Nephron (organoid): Measurements from ENCODE around the gene DIS3L2.
A peak's percentile ranks its signal among the peaks of the same experiment; 100 is the strongest.

Experiments
- H3K27ac Mint-ChIP-seq, 3 experiments: 2 replicates each; pipeline ENCODE4 v1.8.0; 2020; ENCODE audit warnings: mixed read lengths in 3 of 3, mild to moderate bottlenecking in 2 of 3, moderate library complexity in 1 of 3
- H3K27me3 Mint-ChIP-seq: 2 replicates; pipeline ENCODE4 v1.8.0; 2021; ENCODE audit warnings: low read depth, mild to moderate bottlenecking, moderate library complexity, mixed read lengths
- H3K36me3 Mint-ChIP-seq: 2 replicates; pipeline ENCODE4 v1.8.0; 2020; ENCODE audit warnings: low read depth, mixed read lengths
- H3K4me1 Mint-ChIP-seq: 2 replicates; pipeline ENCODE4 v1.8.0; 2020; ENCODE audit warnings: mixed read lengths
- H3K4me3 Mint-ChIP-seq, 3 experiments: 2 replicates each; pipeline ENCODE4 v1.8.0; 2020; ENCODE audit warnings: mild to moderate bottlenecking in 3 of 3, mixed read lengths in 3 of 3, moderate library complexity in 2 of 3
- H3K9me3 Mint-ChIP-seq: 2 replicates; pipeline ENCODE4 v1.8.0; 2020; ENCODE audit warnings: mixed read lengths
- CTCF ChIP-seq, 3 experiments: fragments of 200-600 bp; sonication (generic); IDR thresholded peaks; one replicate each; pipeline ENCODE4 v1.5.0; 2021; ENCODE audit warnings: antibody characterized with exemption in 3 of 3; ENCODE audit not compliant: unreplicated experiment in 3 of 3

The DIS3L2 gene

GRCh38 chr2:231931481-231931915, 30.0 kb upstream of the DIS3L2 start:
- Mint-ChIP-seq H3K36me3 (no peaks in the 10 kb centered on the region), H3K4me1 (peaks cover 50% of the 10 kb centered on the region), H3K4me3 (no peak overlapping the region), H3K27me3 (peaks cover 59% of the 10 kb centered on the region), H3K27ac (no peak overlapping the region), H3K9me3 (no peaks in the 10 kb centered on the region)
- no peak for TF ChIP-seq CTCF (IDR thresholded peaks at IDR 0.05; ENCODE audit: unreplicated experiment in 3 of 3)

- no peak overlapping the region for H3K4me3 Mint-ChIP-seq
- H3K27ac Mint-ChIP-seq = no peak overlapping the region
Measured at GRCh38 chr2:231932711-231932970, 28.9 kb upstream of the DIS3L2 start.

GRCh38 chr2:231932985-231933915, 28.3 kb upstream of the DIS3L2 start:
- peak overlapping the region in 1 of 3 experiments; percentile 73 for H3K27ac Mint-ChIP-seq
- H3K9me3 Mint-ChIP-seq = no peaks in the 10 kb centered on the region
- no peaks in the 10 kb centered on the region for H3K36me3 Mint-ChIP-seq
- no peak for TF ChIP-seq CTCF (IDR thresholded peaks at IDR 0.05; ENCODE audit: unreplicated experiment in 3 of 3)
- peaks cover 32% of the 10 kb centered on the region for H3K4me1 Mint-ChIP-seq
- no peak overlapping the region for H3K4me3 Mint-ChIP-seq
- peaks cover 41% of the 10 kb centered on the region for H3K27me3 Mint-ChIP-seq

More at GRCh38 chr2:231932711-231932970, 28.9 kb upstream of the DIS3L2 start:
- Mint-ChIP-seq H3K4me1 (peaks cover 38% of the 10 kb centered on the region), H3K27me3 (peaks cover 47% of the 10 kb centered on the region), H3K36me3 (no peaks in the 10 kb centered on the region), H3K9me3 (no peaks in the 10 kb centered on the region)
- TF ChIP-seq CTCF (IDR thresholded peaks at IDR 0.05; ENCODE audit: unreplicated experiment in 3 of 3) = no peak

GRCh38 chr2:231933916-231934401, 27.6 kb upstream of the DIS3L2 start:
- H3K9me3 Mint-ChIP-seq = no peaks in the 10 kb centered on the region
- H3K27me3 Mint-ChIP-seq = peaks cover 34% of the 10 kb centered on the region
- no peak overlapping the region for H3K4me3 Mint-ChIP-seq
- TF ChIP-seq CTCF (IDR thresholded peaks at IDR 0.05; ENCODE audit: unreplicated experiment in 3 of 3) = no peak
- no peaks in the 10 kb centered on the region for H3K36me3 Mint-ChIP-seq
- H3K4me1 Mint-ChIP-seq = peaks cover 29% of the 10 kb centered on the region
- no peak overlapping the region for H3K27ac Mint-ChIP-seq

GRCh38 chr2:231934441-231935206, 26.9 kb upstream of the DIS3L2 start:
- Mint-ChIP-seq H3K4me1 (peaks cover 29% of the 10 kb centered on the region), H3K4me3 (no peak overlapping the region), H3K36me3 (no peaks in the 10 kb centered on the region), H3K27ac (no peak overlapping the region), H3K9me3 (no peaks in the 10 kb centered on the region), H3K27me3 (peaks cover 27% of the 10 kb centered on the region)
- TF ChIP-seq CTCF (IDR thresholded peaks at IDR 0.05; ENCODE audit: unreplicated experiment in 3 of 3) = no peak
